Activated naive CD4-positive, alpha-beta T cell treated with Interleukin-2 at 50 U/mL for 16 hours (primary cell): Measurements from ENCODE around the gene MYO9B.

ENCODE experiments used
- DNase-seq: peaks from one replicate; pipeline ENCODE4 v3.0.0-alpha.2; 2020

MYO9B gene

DNA sequence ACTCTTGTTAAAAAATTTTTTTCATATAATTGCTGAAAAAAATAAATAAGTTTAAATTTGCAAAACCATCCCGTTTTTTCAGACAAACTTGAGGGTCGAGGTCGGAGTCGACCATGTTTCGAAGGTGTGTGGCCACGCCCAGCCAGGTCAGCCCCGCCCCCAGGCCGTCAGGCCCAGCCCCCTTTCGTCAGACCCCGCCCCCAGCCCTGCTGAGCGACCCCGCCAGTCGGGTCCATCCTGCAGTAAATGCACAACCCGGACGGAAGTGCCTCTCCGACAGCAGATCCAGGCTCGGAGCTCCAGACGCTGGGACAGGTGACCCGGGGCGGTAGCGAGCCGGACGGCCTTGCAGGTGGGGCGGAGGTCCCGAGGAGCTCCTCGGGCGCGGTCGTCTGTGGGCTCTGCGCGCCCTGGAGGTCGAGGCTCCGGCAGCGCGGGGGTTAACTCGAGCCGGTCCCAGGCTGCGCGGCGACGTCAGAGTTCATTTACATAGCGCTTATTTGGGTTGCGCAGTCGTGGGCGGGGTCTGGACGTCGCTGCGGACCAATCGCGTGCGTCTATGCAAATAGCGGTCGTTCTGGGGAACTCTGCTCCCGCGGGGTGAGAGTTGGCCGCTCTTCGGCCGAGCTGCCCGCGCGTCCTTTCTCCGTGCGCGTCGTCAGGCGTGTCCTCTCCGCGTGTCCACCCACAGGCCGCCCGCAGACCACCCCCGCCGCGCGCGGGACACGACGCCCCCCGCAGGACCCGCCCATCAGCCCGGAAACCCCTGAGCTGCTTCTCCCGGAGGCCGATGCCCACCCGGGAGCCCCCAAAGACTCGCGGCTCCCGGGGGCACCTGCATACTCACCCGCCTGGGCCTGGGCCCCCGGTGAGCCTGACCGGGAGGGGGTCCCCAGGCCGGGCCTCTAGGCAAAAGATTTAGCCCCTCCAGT lies 150.7 kb downstream of the MYO9B start, which contains the start of gene OCEL1:
Gene OCEL1, plus strand, starts transcription at position 225 of the 932 bp plus-strand sequence. Its CDS starts 22 bp downstream, at position 247.
- DNase-seq = peak; percentile 97

DNA sequence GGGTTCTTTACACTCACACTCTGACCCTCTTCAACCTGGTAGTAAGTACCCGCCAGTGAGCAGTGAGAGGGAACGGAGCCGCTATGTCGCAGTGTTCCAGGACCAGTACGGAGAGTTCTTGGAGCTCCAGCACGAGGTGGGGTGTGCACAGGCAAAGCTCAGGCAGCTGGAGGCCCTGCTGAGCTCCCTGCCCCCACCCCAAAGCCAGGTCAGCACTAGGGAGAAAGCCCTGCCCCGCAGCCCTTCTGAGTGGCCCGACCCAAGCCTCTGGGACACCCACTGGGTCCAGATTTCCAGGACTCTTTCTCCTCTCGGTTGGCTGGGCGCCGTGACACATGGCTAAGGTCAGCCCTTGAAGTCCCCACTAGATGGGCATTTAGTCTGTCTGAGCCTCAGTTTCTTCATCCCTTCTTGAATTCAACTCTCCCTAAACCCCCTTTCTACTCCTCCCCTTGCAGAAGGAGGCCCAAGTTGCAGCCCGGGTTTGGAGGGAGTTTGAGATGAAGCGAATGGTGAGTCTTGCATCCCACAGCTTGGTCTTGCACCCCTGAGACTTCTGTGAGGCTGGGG lies 152.3 kb downstream of the MYO9B start:
- DNase-seq = no peak

DNA sequence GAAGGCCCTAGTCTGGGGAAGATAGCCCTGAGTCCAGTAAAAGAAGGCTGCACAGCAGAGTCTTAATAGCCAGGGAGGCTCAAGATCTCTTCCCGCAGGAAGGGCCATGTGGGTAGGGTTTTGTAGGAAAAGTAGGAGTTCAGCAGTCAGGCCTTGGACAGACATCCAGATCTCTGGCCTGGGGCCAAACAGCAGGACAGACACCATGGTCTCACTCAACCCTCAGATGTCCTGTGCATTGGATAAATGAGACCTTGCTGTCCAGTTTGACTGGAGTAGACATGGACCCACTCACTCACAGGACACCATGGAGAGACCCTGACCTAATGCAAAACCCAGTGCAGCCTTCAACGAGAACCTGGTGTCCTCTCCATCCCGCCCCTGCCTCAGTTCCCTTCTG lies 154.3 kb downstream of the MYO9B start:
- DNase-seq = no peak

DNA sequence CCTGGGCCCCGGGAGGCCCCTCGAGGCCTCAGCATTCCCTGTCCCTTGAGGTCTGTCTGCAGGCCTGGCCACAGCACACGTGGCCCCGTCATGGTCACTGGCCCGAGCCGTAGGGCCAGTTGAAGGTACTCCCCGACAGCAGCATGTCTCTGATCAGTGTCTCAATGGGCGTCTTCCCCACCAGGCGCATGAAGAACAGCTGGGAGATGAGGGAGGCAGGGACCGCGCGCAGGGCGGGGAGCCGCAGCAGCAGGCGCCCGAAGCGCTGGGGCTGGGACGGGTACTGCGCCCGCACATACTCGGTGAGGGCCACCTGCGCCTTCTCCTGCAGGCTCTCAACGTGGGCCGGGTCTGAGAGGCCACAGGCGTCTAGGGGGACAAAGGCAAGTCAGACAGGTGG lies 156.7 kb downstream of the MYO9B start:
- DNase-seq = no peak

DNA sequence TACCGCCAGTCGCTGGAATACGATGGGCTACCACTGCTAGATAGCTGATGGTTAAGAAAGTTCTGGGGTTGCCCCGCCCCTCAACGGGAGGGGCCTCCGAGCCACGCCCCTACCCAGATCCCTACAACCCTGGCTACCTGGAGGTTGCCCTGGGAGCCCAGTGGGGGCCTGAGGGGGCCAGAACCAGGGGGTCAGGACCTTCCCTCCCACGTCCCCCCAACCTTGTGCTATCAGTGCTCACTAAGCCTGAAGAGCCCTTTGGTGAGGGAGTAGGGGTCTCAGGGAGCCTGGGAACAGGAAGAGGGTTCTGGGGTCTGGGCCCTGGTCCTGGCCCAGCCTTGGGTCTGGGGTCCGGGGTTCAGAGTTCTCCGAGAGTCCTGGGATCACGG lies 159.3 kb downstream of the MYO9B start:
- DNase-seq = peak; percentile 73

DNA sequence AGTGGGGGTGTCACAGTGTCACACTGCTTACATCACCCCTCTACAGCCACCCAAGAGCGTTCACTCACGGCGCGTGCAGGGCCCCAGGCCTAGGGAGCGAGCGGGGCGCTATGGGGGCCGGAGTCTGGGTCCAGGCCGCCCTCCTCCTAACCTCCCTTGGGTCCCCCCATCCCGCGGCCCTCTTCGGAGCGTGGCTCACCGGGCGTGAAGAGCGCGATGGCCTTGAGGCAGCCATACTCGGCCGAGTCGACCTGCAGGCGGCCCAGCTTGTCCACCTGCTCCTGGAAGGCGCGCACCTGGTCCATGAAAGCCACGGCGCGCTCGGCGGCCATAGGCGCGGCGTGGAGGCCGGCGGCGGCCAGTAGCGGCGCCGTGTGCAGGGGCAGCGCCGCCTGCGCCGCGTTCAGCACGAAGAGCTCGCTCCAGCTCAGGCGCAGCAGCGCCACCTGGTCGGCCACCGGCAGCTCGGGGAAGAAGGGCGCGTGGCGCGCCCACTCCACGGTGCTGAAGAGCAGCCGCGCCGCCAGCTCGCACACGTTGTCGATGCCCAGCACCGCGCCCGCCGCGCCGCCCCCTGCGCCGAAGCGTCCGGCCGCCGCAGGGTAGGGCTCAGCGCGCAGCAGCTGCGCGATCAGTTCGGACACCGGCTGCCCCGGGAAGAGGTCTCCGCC lies 159.9 kb downstream of the MYO9B start:
- peak; percentile 80 for DNase-seq

DNA sequence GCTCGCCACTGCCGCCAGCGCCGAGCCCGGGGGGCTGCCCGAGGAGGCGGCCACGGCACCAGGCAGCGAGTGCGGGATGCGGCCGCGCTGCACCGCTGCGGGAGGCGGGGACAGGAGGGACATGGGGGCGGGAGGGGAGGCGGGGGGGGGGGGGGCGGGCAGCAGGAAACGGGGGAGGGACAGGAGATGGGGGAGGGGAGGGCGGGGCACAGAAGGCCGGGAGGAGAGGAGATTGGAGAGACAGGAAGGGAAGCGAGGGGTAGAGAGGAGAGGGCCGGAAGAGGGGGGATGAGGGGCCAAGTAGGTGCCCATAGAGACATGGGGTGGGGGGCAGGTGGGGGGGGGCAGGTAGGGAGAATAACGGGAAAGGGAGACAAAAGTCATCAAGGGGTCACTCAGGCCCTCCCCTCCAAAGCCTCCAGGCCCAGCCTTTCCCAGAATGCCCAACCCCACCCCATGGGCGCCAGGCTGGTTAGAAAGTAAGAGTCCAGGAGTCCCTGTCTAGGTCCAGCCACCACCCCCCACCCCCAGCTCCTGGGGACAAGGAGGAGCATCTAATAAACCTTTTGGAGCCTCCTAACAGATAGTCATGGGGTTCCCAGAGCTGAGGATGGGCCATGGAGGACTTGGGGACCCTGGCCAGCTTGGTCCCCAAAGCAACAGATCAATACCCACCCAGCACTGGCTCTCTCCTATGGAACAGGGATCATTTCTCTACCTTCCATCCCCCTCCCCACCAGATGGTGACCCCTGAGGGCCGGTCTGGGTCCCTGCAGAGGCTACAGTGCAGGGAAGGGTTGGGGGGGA lies 160.6 kb downstream of the MYO9B start:
- DNase-seq = no peak

DNA sequence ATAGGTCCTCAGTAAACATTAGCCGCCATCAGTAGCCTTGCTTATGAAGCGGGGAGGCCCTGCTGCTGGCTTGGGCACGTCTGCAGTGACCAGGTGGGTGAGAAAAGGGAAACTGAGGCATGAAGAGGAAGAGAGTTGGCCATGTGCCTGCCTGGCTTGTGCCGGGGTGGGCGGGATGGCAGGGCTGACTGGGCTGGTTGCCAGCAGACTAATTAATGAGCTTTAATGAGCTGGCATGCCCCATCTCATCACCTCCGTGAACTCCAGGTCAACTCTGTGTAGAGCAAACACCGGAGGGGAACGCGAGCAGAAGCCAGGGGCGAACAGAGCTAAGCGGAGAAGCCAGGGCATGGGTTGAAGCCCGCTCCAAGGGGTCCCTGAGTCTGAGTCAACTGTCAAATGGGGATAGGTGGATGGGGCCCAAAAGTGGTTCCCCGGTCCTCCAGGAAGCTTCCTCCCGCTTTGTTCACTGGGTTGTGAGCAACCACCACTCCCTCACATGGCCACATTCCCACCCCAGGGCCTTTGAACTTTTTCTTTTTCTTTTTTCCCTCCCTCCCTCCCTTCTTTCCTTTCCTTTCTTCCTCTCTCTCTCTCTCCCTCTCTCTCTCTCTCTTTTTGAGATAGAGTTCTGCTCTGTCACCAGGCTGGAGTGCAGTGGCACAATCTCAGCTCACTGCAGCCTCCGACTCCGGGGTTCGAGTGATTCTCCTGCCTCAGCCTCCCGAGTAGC lies 161.4 kb downstream of the MYO9B start:
- no peak for DNase-seq

DNA sequence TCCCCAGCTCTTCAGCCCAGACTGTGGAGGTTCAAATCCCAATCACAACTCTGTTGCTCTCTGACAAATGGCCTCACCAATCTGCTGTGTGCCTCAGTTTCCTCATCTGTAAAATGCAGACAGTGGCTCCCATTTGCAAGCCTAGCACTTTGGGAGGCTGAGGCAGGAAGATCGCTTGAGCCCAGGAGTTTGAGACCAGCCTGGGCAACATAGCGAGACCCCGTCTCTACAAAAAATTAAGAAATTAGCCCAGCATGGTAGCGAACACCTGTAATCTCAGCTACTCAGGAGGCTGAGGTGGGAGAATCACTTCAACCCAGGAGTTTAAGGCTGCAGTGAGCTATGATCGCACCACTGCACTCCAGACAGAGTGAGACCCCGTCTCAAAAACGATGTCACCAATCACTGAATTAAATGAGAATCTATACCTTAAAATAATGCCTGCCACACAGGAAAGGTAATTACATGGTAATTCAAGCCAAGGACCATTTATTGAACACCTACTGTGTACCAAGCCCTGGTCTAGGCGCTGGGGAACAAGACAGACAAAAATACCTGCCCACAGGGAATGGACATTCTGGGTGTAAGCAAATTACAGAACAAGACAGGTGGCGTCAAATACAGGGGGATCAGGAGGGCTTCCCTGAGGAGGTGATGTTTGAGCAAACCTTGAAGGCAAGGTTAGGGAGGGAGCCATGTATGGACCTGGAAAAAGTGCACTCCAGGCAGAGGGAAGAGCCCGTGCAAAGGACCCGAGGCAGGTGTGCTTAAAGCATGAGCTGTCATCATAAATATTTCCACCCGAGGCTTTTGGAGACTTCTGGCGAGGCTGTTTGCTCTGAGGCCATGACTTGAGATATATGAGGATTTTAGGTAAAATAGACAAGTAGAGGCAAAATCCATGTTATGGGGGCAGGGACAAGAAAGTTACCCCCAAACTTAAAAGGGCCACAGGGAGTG lies 162.4 kb downstream of the MYO9B start:
- no peak for DNase-seq

DNA sequence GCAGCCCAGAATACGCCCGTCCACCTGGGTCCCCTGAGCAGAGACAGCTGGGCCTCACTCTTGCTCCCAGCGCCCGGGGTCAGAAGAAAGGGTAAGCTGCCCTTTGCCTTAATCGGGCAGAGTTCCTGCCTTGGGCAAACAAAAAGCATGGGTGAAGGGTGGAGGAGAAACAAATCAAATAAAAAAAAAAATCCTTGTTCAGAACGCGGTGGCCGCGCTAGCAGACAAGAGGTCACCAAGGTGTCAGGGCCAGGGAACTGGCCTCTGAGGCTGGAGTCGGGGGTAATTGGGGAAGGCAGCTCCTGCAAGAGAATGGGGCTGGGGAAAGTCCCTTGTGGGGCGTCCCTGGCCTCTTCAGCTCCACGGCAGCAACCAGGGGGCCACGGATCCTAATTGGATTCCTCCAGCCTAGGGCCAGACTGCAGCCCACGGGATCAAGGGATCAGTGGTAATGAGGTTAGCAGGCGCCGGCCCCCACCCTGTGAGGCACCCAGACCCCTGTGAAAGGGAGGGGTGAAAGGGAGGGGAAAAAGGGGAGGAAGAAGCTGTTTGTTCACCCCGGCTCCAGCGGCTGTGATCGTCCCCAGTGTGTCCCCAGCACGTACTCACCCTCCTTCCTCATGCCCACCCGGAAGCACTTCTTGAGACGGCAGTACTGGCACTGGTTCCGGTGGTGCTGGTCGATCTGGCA lies 164.6 kb downstream of the MYO9B start:
- DNase-seq = no peak

DNA sequence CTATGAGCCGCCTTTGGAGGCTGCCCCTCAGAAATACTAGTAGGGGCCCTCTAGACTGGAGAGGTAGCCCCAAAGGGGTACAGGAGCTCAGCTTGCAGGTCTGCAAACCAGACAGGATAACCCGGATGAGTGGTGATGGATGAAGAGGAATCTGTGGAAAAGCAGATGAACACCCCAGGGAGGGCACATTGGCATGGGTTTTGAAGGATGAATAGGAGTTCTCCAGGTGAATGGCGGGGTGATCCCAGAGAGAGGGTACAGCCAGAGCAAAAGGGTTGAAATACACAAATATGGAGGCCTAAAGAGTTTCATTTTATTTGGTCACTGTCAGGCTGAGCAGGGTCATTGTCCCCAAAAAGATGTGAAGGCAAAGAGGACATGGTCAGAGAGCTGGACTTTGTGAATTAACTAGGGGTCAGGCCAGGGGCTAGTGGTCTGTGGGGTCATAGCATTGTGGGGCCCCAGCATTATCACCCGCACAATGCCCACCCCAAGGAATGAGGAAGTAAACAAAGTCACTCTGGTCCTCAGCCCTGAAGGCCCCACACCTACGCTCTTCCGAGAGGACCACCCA lies 165.3 kb downstream of the MYO9B start:
- no peak for DNase-seq

DNA sequence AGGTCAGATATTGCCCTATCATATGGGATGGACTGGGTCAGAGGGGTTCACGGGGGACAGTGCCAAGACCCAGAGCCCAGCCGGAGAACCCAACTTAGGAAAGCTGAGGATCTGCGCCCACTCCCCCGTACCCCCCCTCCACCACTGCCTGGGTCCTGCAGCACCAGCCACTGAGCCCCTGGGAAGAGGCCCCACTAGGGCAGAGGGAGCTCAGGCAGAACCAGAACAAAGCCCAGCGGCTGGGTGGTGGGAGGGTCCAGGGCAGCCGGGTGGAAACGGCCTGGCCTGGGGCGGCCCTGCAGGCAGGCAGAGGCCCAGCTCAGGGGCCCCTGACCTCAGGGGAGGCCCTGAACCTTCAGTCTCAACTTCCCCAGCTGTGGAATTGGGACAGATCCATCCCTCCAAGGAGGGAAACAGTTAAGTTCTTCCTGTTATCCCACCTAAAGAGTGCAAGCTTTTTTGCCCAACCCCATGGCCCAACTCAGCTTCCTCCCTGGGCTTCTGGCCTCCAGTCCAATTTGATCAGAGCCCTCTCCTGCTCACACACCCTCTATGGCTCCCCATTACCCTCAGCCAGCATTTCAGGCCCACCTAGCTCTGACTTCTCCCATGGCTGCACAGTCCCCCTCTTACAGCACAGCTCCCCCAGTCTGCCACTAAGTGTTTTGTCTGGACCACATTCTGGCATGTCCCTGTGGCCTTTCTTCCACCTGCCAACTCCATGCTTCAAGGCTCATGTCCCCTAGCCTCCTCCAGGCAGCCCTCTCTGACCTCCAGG lies 167.0 kb downstream of the MYO9B start:
- no peak for DNase-seq

DNA sequence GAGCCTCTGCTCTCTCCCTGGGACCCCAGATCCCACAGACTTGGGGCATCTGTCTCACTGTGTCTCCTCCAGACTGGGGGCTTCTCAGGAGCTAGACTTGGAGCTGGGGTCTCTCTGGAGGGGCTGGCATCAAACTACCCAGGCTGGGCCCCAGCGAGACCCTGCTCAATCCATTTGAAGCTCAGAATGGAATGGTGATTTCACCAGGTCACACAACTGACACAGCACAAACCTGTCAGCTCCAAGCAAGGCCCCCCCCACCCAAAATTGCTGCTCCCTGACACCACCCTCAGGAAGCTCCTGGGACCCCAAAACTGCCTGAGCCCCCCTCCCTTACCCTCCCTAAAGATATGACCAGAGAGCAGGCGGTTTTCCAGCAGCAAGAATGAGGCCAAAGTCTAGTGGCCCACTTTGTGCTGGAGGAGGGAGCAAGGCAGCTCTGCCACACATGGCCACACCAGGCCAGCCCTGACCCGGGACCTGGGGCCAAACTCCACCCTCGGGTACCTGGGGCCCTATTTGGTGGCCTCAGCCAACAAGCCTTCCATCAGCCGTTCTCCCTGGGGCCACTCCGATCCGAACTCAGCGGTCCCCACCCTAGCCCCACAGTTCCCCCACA lies 167.7 kb downstream of the MYO9B start:
- DNase-seq = no peak

DNA sequence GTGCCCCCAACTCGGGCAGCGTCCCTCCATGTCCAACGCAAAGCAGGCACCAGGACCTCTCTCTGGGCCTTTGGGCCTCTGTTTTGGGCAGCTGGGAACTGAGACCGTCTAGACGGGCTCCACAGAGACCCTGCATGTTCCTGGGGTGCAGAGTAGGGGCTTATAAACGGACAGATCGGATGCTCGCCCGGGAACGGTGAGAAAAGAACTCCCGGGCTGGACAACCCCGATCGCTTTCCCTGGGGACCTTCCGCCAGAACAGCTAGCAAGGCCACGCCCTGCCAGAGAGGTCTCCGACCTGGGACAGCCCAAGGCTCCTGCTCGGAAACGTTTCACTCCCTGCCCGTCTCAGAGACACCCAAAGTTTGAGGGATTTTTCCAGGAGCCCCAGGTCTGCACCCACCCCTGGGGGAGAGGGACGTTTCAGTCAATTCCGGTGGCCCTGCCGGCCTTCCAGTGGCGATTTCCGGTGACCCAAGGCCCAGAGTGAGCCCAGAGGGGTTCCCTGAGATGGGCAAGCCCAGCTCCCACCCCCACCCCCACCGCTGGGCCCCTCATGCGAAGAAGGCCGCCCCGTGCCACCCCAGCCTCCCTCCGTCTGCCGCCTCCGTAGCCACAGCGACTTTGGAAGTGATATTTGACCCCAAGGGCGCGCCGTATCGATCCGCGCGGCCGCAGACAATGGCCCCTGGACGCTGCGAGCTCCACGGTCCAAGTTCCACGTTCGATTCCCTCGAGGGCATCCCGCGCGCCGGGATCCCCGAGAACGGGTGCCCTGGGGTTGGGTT lies 168.4 kb downstream of the MYO9B start:
- DNase-seq = no peak

DNA sequence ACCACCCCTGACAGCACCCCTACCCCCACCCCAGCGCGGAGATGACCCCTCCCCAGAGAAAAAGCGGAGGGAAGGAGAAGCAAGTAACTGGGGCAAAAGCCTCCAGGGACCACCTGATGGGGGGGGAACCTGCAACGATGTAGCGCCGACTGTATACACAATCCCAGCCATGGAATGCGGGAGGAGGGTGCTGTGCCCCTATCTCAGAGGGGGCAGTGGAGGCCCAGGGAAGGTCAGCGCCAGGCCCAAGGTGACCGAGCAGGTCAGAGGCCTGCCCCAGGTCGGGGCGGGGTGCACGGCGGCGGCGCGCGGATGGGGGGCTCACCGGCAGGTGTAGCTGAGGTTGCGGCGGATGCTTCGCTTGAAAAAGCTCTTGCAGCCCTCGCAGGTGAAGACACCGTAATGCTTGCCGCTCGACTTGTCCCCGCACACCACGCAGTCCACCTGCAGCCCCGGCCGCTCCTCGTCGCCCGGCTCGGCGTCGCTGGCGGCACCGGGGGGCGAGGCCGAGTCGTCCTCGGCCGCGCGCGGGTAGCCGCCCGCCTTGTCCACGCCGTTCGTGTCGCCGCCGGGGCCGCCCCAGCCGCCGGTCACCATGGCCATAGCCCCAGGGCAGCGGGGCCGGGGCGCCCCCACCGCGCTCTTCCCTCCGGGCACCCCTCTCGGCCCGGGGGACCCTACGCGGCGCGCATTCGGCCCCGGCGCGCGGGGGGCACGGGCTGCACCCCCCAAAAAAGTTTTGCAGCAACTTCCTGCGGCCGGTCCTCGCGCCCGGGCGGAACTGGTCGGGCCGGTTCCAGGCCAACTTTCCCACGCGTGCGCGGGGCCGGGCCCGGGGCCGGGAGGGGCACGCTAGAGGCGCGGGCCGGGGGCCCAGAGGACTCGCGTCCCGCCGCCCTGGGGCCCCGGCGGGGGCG lies 169.3 kb downstream of the MYO9B start:
- no peak for DNase-seq

DNA sequence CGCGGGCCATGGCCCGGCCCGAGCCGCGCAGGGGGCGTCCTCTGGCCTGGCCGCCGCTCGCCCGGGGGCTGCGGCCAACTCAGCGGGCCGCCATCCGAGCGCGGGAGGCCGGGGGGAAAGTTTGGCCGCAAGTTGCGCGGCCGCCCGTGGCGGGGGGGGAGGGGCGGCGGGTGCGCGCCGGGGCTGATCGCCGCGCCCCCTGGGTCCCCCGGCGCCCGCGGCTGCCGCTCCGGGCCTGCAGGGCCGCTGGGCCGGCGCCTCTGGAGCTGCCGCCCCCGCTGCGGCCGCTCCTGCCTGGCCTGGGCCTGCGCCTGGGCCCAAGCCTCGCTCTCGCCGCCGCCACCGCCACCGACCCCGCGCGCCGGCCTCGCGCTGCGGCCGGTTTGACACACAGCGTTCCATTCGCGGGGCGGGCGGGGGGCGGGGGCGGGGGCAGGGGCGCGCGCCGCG lies 170.0 kb downstream of the MYO9B start, which contains the start of gene NR2F6:
Gene NR2F6, minus strand, starts transcription at position 385 of the 450 bp plus-strand sequence. CDS start 699 bp downstream, outside the sequence.
- no peak for DNase-seq
